Ishikawa (cell line): Measurements from ENCODE around the gene TERT.
A peak's percentile ranks its signal among the peaks of the same experiment; 100 is the strongest.

ENCODE experiments used
- CEBPB ChIP-seq: IDR thresholded peaks from 2 replicates; pipeline ENCODE4 v1.6.1; 2012
- CREB1 ChIP-seq: IDR thresholded peaks from 2 replicates; pipeline ENCODE4 v1.6.1; 2012; ENCODE audit warnings: low read depth
- EGR1 ChIP-seq: IDR thresholded peaks from 2 replicates; pipeline ENCODE4 v1.6.1; 2012
- EP300 ChIP-seq: IDR thresholded peaks from 2 replicates; pipeline ENCODE4 v1.6.1; 2012; ENCODE audit warnings: borderline replicate concordance
- FOXM1 ChIP-seq: IDR thresholded peaks from 2 replicates; pipeline ENCODE4 v1.6.1; 2012; ENCODE audit warnings: low read depth, borderline replicate concordance
- NFIC ChIP-seq: IDR thresholded peaks from 2 replicates; pipeline ENCODE4 v1.6.1; 2012
- RAD21 ChIP-seq: IDR thresholded peaks from 2 replicates; pipeline ENCODE4 v1.6.1; 2012; ENCODE audit warnings: low read depth
- TAF1 ChIP-seq: IDR thresholded peaks from 2 replicates; pipeline ENCODE4 v1.6.1; 2012; ENCODE audit warnings: low read depth, mild to moderate bottlenecking
- TCF12 ChIP-seq: IDR thresholded peaks from 2 replicates; pipeline ENCODE4 v1.6.1; 2012; ENCODE audit warnings: low read depth
- TEAD4 ChIP-seq: IDR thresholded peaks from 2 replicates; pipeline ENCODE4 v1.6.1; 2012
- YY1 ChIP-seq: IDR thresholded peaks from 2 replicates; pipeline ENCODE4 v1.6.1; 2012; ENCODE audit warnings: low read depth
- ZBTB7A ChIP-seq: IDR thresholded peaks from 2 replicates; pipeline ENCODE4 v1.6.1; 2012; ENCODE audit warnings: low read depth
- TF ChIP-seq, protein P1 (sequence below): IDR thresholded peaks from 2 replicates; pipeline ENCODE4 v1.6.1; 2012; ENCODE audit warnings: low read depth, mild to moderate bottlenecking
- TF ChIP-seq, protein P2 (sequence below): IDR thresholded peaks from 2 replicates; pipeline ENCODE4 v1.6.1; 2012
- TF ChIP-seq, protein P3 (sequence below): IDR thresholded peaks from 2 replicates; pipeline ENCODE4 v1.6.1; 2012

Gene TERT

DNA sequence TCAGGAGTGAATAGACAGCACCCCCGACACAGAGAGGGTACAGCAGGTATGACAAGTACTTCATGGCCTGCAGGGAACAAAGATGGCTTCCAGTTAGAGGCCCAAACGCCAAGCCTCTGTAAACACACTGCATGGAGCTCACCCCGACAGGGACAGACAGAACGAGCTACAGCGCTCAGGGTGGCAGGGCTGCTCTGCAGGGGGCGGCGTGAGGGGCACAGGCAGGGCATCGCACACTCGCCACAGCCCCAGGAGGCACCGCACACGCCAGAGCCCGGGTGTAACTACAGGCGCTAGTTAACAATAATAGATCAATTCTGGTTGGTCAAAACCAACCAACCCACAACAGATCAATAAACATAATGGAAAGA, 28.9 kb upstream of the TERT start:
- no peak for TF ChIP-seq EGR1

DNA sequence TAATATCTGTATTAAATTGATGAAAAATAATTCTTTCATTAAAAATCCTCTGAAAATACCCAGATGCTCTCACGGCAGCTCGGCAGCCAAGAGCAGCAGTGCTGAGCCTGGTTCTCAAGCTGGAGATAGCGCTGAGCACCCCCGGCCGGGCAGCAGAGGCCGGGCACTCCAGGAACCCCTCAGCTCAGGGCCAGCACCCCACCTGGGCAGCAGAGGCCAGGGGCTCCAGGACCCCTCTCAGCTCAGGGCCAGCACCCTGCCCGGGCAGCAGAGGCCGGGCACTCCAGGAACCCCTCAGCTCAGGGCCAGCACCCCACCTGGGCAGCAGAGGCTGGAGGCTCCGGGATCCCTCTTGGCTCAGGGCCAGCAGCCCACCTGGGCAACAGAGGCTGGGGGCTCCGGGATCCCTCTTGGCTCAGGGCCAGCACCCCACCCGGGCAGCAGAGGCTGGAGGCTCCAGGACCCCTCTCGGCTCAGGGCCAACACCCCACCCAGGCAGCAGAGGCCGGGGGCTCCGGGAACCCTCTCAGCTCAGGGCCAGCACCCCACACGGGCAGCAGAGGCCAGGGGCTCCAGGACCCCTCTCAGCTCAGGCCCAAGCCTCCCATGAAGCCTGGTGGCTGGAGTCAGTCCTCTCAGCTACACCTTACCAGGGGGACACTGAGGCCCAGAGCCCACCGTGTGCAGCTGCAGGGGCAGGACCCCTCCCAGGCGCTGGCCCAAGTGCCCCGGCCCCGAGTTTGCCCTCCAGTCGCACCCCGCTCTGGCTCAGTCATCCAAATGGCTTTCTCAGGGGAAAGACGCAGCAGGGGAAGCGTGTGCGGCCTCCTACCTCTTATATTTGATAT, 28.3 kb upstream of the TERT start:
- 0 out of 2 replicates have a peak, but pooled peaks have one; percentile 37 for TF ChIP-seq NFIC
- no peak for TF ChIP-seq TEAD4

DNA sequence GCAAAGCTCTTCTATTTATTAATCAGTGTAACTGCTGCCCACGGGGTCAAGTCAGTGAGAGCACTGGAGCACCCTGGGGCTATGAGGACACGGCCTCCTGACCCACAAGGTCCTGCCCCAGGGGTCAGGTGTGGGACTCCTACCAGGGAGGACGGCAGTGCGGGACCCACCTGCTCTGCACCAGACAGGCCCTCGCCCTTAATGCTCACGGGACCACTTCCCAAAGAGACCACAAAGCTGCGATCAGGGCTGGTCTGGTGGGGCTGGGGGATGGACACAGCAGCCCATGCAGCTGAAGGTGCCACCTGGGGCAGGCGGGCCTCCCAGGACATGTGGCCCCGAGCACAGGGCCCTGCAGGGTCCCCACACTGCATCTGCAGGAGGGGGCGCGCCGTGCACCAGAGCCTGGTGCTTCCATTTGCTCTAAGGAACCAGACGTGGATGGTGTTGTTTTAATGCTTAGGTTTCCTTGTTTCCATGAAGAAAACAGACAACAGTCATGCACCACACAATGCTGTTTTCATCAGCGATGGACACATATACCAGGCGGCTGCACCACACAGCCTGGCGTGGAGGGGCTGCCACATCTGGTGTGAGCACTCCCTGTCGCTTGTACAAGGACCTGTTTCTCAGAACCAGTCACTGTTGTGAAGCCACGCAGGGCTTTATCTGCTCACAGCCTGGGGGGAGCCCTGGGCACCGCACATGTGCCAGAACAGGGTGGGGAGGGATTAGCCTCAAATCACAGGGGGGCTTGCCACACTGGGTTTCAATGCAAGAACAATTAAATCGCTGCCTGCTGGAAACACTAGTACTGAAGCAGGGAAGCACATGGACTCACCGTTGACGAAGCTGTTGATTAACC, 27.4 kb upstream of the TERT start:
- TF ChIP-seq, protein P1, sequence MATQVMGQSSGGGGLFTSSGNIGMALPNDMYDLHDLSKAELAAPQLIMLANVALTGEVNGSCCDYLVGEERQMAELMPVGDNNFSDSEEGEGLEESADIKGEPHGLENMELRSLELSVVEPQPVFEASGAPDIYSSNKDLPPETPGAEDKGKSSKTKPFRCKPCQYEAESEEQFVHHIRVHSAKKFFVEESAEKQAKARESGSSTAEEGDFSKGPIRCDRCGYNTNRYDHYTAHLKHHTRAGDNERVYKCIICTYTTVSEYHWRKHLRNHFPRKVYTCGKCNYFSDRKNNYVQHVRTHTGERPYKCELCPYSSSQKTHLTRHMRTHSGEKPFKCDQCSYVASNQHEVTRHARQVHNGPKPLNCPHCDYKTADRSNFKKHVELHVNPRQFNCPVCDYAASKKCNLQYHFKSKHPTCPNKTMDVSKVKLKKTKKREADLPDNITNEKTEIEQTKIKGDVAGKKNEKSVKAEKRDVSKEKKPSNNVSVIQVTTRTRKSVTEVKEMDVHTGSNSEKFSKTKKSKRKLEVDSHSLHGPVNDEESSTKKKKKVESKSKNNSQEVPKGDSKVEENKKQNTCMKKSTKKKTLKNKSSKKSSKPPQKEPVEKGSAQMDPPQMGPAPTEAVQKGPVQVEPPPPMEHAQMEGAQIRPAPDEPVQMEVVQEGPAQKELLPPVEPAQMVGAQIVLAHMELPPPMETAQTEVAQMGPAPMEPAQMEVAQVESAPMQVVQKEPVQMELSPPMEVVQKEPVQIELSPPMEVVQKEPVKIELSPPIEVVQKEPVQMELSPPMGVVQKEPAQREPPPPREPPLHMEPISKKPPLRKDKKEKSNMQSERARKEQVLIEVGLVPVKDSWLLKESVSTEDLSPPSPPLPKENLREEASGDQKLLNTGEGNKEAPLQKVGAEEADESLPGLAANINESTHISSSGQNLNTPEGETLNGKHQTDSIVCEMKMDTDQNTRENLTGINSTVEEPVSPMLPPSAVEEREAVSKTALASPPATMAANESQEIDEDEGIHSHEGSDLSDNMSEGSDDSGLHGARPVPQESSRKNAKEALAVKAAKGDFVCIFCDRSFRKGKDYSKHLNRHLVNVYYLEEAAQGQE, result no peak
- TF ChIP-seq TEAD4 (no peak), EGR1 (no peak), NFIC (no peak), TCF12 (no peak), YY1 (no peak), TAF1 (no peak), ZBTB7A (no peak), EP300 (no peak)
- TF ChIP-seq, protein P2, sequence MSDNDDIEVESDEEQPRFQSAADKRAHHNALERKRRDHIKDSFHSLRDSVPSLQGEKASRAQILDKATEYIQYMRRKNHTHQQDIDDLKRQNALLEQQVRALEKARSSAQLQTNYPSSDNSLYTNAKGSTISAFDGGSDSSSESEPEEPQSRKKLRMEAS, result no peak
- TF ChIP-seq, protein P3, sequence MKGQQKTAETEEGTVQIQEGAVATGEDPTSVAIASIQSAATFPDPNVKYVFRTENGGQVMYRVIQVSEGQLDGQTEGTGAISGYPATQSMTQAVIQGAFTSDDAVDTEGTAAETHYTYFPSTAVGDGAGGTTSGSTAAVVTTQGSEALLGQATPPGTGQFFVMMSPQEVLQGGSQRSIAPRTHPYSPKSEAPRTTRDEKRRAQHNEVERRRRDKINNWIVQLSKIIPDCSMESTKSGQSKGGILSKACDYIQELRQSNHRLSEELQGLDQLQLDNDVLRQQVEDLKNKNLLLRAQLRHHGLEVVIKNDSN, result no peak

- TF ChIP-seq TAF1, result no peak
- no peak for TF ChIP-seq FOXM1
- TF ChIP-seq, protein P3, result no peak
- TF ChIP-seq TCF12, result no peak
- no peak for TF ChIP-seq EP300
- no peak for TF ChIP-seq CREB1
- TF ChIP-seq CEBPB, result no peak
- TF ChIP-seq RAD21, result no peak
- no peak for TF ChIP-seq YY1
- no peak for TF ChIP-seq ZBTB7A
- TF ChIP-seq EGR1, result no peak
Observed at GRCh38 chr5:1321576-1321975, 26.7 kb upstream of the TERT start.

GRCh38 chr5:1320436-1321344, 25.8 kb upstream of the TERT start:
- TF ChIP-seq TEAD4 (no peak), NFIC (no peak), EP300 (no peak), TCF12 (no peak), CREB1 (no peak), RAD21 (no peak), FOXM1 (no peak), YY1 (no peak), ZBTB7A (no peak), EGR1 (no peak), TAF1 (no peak), CEBPB (no peak)
- TF ChIP-seq, protein P2, result no peak
- TF ChIP-seq, protein P1, result no peak
- TF ChIP-seq, protein P3, result no peak
